Dermis blood vessel endothelial cell (primary cell): ENCODE results near the gene MOB2. TPM values are rescaled to one million over a fixed set of nuclear protein-coding genes. Genes with fewer than 3 reads are reported as not detected.

Source experiments
- DNase-seq: peaks from one replicate; pipeline ENCODE4 v3.0.0; 2010
- total RNA-seq: library from RNA; depleted of rRNA; stranded (reverse); fragments of >200 nt; gene quantifications from 2 replicates; pipeline ENCODE4 v1.2.3, GENCODE V29; 2014

MOB2 gene
- total RNA-seq, 1 donor from 2014 or later: 47.0 TPM

GRCh38 chr11:1484695-1485503 is 1.7 kb downstream of the MOB2 start:
- peak; percentile 17 for DNase-seq

GRCh38 chr11:1484061-1484671 is 2.4 kb downstream of the MOB2 start:
- DNase-seq: no peak

- no peak for DNase-seq
Measured at GRCh38 chr11:1483445-1483961, 3.1 kb downstream of the MOB2 start.

- no peak for DNase-seq
Measured at GRCh38 chr11:1482581-1483444, 3.8 kb downstream of the MOB2 start.

- no peak for DNase-seq
Measured at GRCh38 chr11:1481861-1482441, 4.6 kb downstream of the MOB2 start.

- DNase-seq: no peak
Measured at GRCh38 chr11:1481483-1481825, 5.1 kb downstream of the MOB2 start.

- DNase-seq: no peak
Measured at GRCh38 chr11:1480555-1481482, 5.8 kb downstream of the MOB2 start.

- DNase-seq: no peak
Measured at GRCh38 chr11:1480191-1480554, 6.4 kb downstream of the MOB2 start.

- no peak for DNase-seq
Measured at GRCh38 chr11:1479678-1480118, 6.9 kb downstream of the MOB2 start.

- no peak for DNase-seq
Measured at GRCh38 chr11:1479006-1479677, 7.4 kb downstream of the MOB2 start.

GRCh38 chr11:1478544-1478943 is 8.0 kb downstream of the MOB2 start:
- no peak for DNase-seq

- DNase-seq: no peak
Measured at GRCh38 chr11:1478011-1478410, 8.6 kb downstream of the MOB2 start.

GRCh38 chr11:1476940-1477736 is 9.4 kb downstream of the MOB2 start:
- DNase-seq: no peak

GRCh38 chr11:1475841-1476240 is 10.7 kb downstream of the MOB2 start:
- no peak for DNase-seq

GRCh38 chr11:1473786-1474185 is 12.8 kb downstream of the MOB2 start:
- DNase-seq: no peak

GRCh38 chr11:1473011-1473628 is 13.5 kb downstream of the MOB2 start:
- DNase-seq: no peak

GRCh38 chr11:1472180-1473005 is 14.2 kb downstream of the MOB2 start:
- DNase-seq: no peak

GRCh38 chr11:1471736-1472135 is 14.8 kb downstream of the MOB2 start:
- no peak for DNase-seq
